OCI-LY1 (cell line): Measurements from ENCODE around the gene LRRC59.

Experiments
- H2AFZ ChIP-seq: fragments of 200-600 bp; sonication (generic), shearing (Covaris generic); 2 replicates; pipeline ENCODE4 v1.6.0; 2014; ENCODE audit warnings: antibody characterized with exemption, mild to moderate bottlenecking, low read length
- H3F3A ChIP-seq: fragments of 200-600 bp; sonication (generic), shearing (Covaris generic); 2 replicates; pipeline ENCODE4 v1.6.0; 2014; ENCODE audit warnings: mild to moderate bottlenecking, antibody characterized with exemption, low read length, moderate library complexity; ENCODE audit not compliant: insufficient read depth
- H3K27ac ChIP-seq: fragments of 200-600 bp; sonication (generic); 2 replicates; pipeline ENCODE4 v1.5.1; 2014; ENCODE audit warnings: low read length, mixed run types, mild to moderate bottlenecking, low read depth; ENCODE audit not compliant: poor library complexity, severe bottlenecking
- H3K27me3 ChIP-seq: fragments of 200-600 bp; sonication (generic); 2 replicates; pipeline ENCODE4 v1.6.0; 2014; ENCODE audit warnings: antibody characterized with exemption, mild to moderate bottlenecking, low read length, moderate library complexity; ENCODE audit not compliant: insufficient read depth
- H3K36me3 ChIP-seq: fragments of 200-600 bp; sonication (generic); 2 replicates; pipeline ENCODE4 v1.6.1; 2014; ENCODE audit warnings: mild to moderate bottlenecking, antibody characterized with exemption, low read length, moderate library complexity, mixed read lengths; ENCODE audit not compliant: insufficient read depth
- H3K4me1 ChIP-seq: fragments of 200-600 bp; sonication (generic); 2 replicates; pipeline ENCODE4 v1.5.1; 2014; ENCODE audit warnings: mild to moderate bottlenecking, low read length, moderate library complexity; ENCODE audit not compliant: insufficient read depth, severe bottlenecking
- H3K4me2 ChIP-seq: fragments of 200-600 bp; sonication (generic), shearing (Covaris generic); 2 replicates; pipeline ENCODE4 v1.6.1; 2014; ENCODE audit warnings: low read length
- H3K4me3 ChIP-seq: fragments of 200-600 bp; sonication (generic); 2 replicates; pipeline ENCODE4 v1.5.1; 2014; ENCODE audit warnings: low read length, low read depth, mild to moderate bottlenecking, mixed read lengths; ENCODE audit not compliant: poor library complexity, severe bottlenecking
- H3K79me2 ChIP-seq: fragments of 200-600 bp; shearing (Covaris generic); 2 replicates; pipeline ENCODE4 v1.6.1; 2016; ENCODE audit warnings: mixed run types, low read length, mixed read lengths; ENCODE audit not compliant: insufficient read depth
- H3K9ac ChIP-seq: fragments of 200-600 bp; sonication (generic), shearing (Covaris generic); 2 replicates; pipeline ENCODE4 v1.6.1; 2014; ENCODE audit warnings: mild to moderate bottlenecking, low read length, mixed read lengths
- H3K9me2 ChIP-seq: fragments of 200-600 bp; sonication (generic), shearing (Covaris generic); 2 replicates; pipeline ENCODE4 v1.6.1; 2014; ENCODE audit warnings: low read depth, mild to moderate bottlenecking, low read length, mixed read lengths
- H3K9me3 ChIP-seq: fragments of 200-600 bp; shearing (Covaris generic); 2 replicates; pipeline ENCODE4 v1.6.1; 2014; ENCODE audit warnings: low read length, mixed read lengths
- H4K20me1 ChIP-seq: fragments of 200-600 bp; sonication (generic), shearing (Covaris generic); 2 replicates; pipeline ENCODE4 v1.6.0; 2016; ENCODE audit warnings: mild to moderate bottlenecking, low read length; ENCODE audit not compliant: insufficient read depth
- CTCF ChIP-seq: fragments of 200-600 bp; sonication (generic), shearing (Covaris generic); IDR thresholded peaks from 2 replicates; pipeline ENCODE4 v1.5.1; 2017; ENCODE audit warnings: mild to moderate bottlenecking, antibody characterized with exemption, low read length, moderate library complexity, mixed read lengths
- EZH2 ChIP-seq: fragments of 200-600 bp; sonication (generic), shearing (Covaris generic); IDR thresholded peaks from 2 replicates; pipeline ENCODE4 v1.8.0; 2017; ENCODE audit warnings: borderline replicate concordance, mixed run types, mild to moderate bottlenecking, antibody characterized with exemption, low read length, moderate library complexity, mixed read lengths

LRRC59 gene

GRCh38 chr17:50439008-50439407, 41.7 kb upstream of the LRRC59 start:
- Histone ChIP-seq H4K20me1 (no peaks in the 10 kb centered on the region), H3K4me3 (no peak overlapping the region), H3K9me3 (no peaks in the 10 kb centered on the region), H3K4me2 (no peak overlapping the region), H3K27me3 (no peaks in the 10 kb centered on the region), H3K79me2 (no peaks in the 10 kb centered on the region), H3K9ac (no peak overlapping the region), H3K4me1 (no peaks in the 10 kb centered on the region), H3K9me2 (no peaks in the 10 kb centered on the region), H3K36me3 (no peaks in the 10 kb centered on the region), H3F3A (no peaks in the 10 kb centered on the region), H3K27ac (no peak overlapping the region), H2AFZ (no peak overlapping the region)
- TF ChIP-seq EZH2 (no peak), CTCF (no peak)

GRCh38 chr17:50437409-50437808, 40.1 kb upstream of the LRRC59 start:
- H4K20me1 ChIP-seq = no peaks in the 10 kb centered on the region
- no peaks in the 10 kb centered on the region for H3K4me1 ChIP-seq
- no peak overlapping the region for H2AFZ ChIP-seq
- H3K36me3 ChIP-seq = no peaks in the 10 kb centered on the region
- H3K9me3 ChIP-seq = no peaks in the 10 kb centered on the region
- no peaks in the 10 kb centered on the region for H3K79me2 ChIP-seq
- no peak overlapping the region for H3K9ac ChIP-seq
- H3K4me2 ChIP-seq = no peak overlapping the region
- no peak overlapping the region for H3K27ac ChIP-seq
- TF ChIP-seq EZH2 (no peak), CTCF (no peak)
- H3K4me3 ChIP-seq = no peak overlapping the region
- no peaks in the 10 kb centered on the region for H3K9me2 ChIP-seq
- H3F3A ChIP-seq = no peaks in the 10 kb centered on the region
- no peaks in the 10 kb centered on the region for H3K27me3 ChIP-seq

GRCh38 chr17:50432125-50432762, 34.9 kb upstream of the LRRC59 start:
- no peak for TF ChIP-seq EZH2
- no peak for TF ChIP-seq CTCF
- Histone ChIP-seq H3K79me2 (no peaks in the 10 kb centered on the region), H3K27me3 (no peaks in the 10 kb centered on the region), H3F3A (no peaks in the 10 kb centered on the region), H3K9me3 (no peaks in the 10 kb centered on the region), H4K20me1 (no peaks in the 10 kb centered on the region), H3K9me2 (no peaks in the 10 kb centered on the region), H3K4me2 (no peak overlapping the region), H3K4me3 (no peak overlapping the region), H3K9ac (no peak overlapping the region), H2AFZ (no peak overlapping the region), H3K36me3 (no peaks in the 10 kb centered on the region), H3K27ac (no peak overlapping the region), H3K4me1 (peaks cover 4% of the 10 kb centered on the region)
